Uterus (tissue), 2 donors: ENCODE measurements around the gene RIPPLY3.

ENCODE experiments used
- CTCF ChIP-seq, 4 experiments: fragments of 200-600 bp in 2 of 4; fragments of 450-650 bp in 2 of 4; sonication (generic) in 2 of 4; IDR thresholded peaks; one replicate each; pipeline ENCODE4 v1.5.1; 2016 to 2019; ENCODE audit warnings: antibody characterized with exemption in 4 of 4, mild to moderate bottlenecking in 2 of 4, moderate library complexity in 1 of 4
- POLR2A ChIP-seq, 2 donors: fragments of 450-650 bp; IDR thresholded peaks; one replicate each; pipeline ENCODE4 v1.6.1; 2016; ENCODE audit warnings: antibody characterized with exemption in 2 of 2, mild to moderate bottlenecking in 1 of 2, moderate library complexity in 1 of 2

GRCh38 chr21:36968414-36968813, 38.1 kb upstream of the RIPPLY3 start:
- TF ChIP-seq CTCF (IDR thresholded peaks at IDR 0.05) (no peak), POLR2A (IDR thresholded peaks at IDR 0.05) (no peak)
